Measurements from ENCODE around the gene TBKBP1.

TBKBP1 gene

GRCh38 chr17:47693731-47694580 lies at the start of gene TBKBP1:
Gene TBKBP1, plus strand, starts transcription at chr17:47694161. Its CDS starts 1,952 bp downstream, at chr17:47696113.
- Histone ChIP-seq H3K27ac (ENCODE audit: low read depth, low read length, poor library complexity, severe bottlenecking) (peak within 1 kb of the TSS; percentile 91), H3K9me3 (ENCODE audit: low read length) (no peaks in the 10 kb centered on the region), H3K4me1 (ENCODE audit: insufficient read depth, low read length, severe bottlenecking) (peaks cover 40% of the 10 kb centered on the region), H3K9me2 (ENCODE audit: low read depth, low read length) (no peaks in the 10 kb centered on the region), H3F3A (ENCODE audit: insufficient read depth, low read length) (peaks cover 3% of the 10 kb centered on the region; the same call in 1 of the 2 replicates), H3K27me3 (ENCODE audit: insufficient read depth, low read length) (no peaks in the 10 kb centered on the region), H3K79me2 (ENCODE audit: insufficient read depth, low read length) (no peaks in the 10 kb centered on the region), H2AFZ (ENCODE audit: low read length) (no peak within 1 kb of the TSS), H3K36me3 (ENCODE audit: insufficient read depth, low read length) (0 out of 2 replicates have a peak, but pooled peaks cover 4% of the 10 kb centered on the region), H3K4me3 (ENCODE audit: low read depth, low read length, poor library complexity, severe bottlenecking) (peak within 1 kb of the TSS; percentile 61), H4K20me1 (ENCODE audit: insufficient read depth, low read length) (no peaks in the 10 kb centered on the region), H3K4me2 (ENCODE audit: low read length) (peak within 1 kb of the TSS; percentile 98), H3K9ac (ENCODE audit: low read length) (peak within 1 kb of the TSS; percentile 75)
- no peak for TF ChIP-seq EZH2 (IDR thresholded peaks at IDR 0.05; ENCODE audit: borderline replicate concordance, low read length)
- no peak for TF ChIP-seq CTCF (IDR thresholded peaks at IDR 0.05; ENCODE audit: low read length)

- Histone ChIP-seq H3F3A (ENCODE audit: insufficient read depth, low read length) (no peaks in the 10 kb centered on the region), H4K20me1 (ENCODE audit: insufficient read depth, low read length) (no peaks in the 10 kb centered on the region), H3K4me3 (ENCODE audit: low read depth, low read length, poor library complexity, severe bottlenecking) (no peak overlapping the region), H3K9me3 (ENCODE audit: low read length) (no peaks in the 10 kb centered on the region), H2AFZ (ENCODE audit: low read length) (no peak overlapping the region), H3K79me2 (ENCODE audit: insufficient read depth, low read length) (no peaks in the 10 kb centered on the region), H3K9me2 (ENCODE audit: low read depth, low read length) (no peaks in the 10 kb centered on the region), H3K27ac (ENCODE audit: low read depth, low read length, poor library complexity, severe bottlenecking) (no peak overlapping the region), H3K4me1 (ENCODE audit: insufficient read depth, low read length, severe bottlenecking) (peaks cover 22% of the 10 kb centered on the region), H3K27me3 (ENCODE audit: insufficient read depth, low read length) (no peaks in the 10 kb centered on the region), H3K4me2 (ENCODE audit: low read length) (no peak overlapping the region), H3K36me3 (ENCODE audit: insufficient read depth, low read length) (no peaks in the 10 kb centered on the region), H3K9ac (ENCODE audit: low read length) (no peak overlapping the region)
- TF ChIP-seq CTCF (IDR thresholded peaks at IDR 0.05; ENCODE audit: low read length) (no peak), EZH2 (IDR thresholded peaks at IDR 0.05; ENCODE audit: borderline replicate concordance, low read length) (no peak)
These were observed 49.6 kb upstream of the TBKBP1 start for GRCh38 chr17:47644324-47644723.

GRCh38 chr17:47649153-47649971 lies 44.6 kb upstream of the TBKBP1 start, which contains the start of gene KPNB1:
Gene KPNB1, plus strand, starts transcription at chr17:47649919. Its CDS starts 326 bp downstream, at chr17:47650245.
- Histone ChIP-seq H3K4me1 (ENCODE audit: insufficient read depth, low read length, severe bottlenecking) (peaks cover 47% of the 10 kb centered on the region), H2AFZ (ENCODE audit: low read length) (no peak within 1 kb of the TSS), H3K4me2 (ENCODE audit: low read length) (peak within 1 kb of the TSS; percentile 88), H3K9ac (ENCODE audit: low read length) (peak within 1 kb of the TSS; percentile 97), H3K27me3 (ENCODE audit: insufficient read depth, low read length) (no peaks in the 10 kb centered on the region), H3F3A (ENCODE audit: insufficient read depth, low read length) (no peaks in the 10 kb centered on the region), H3K36me3 (ENCODE audit: insufficient read depth, low read length) (peaks cover 37% of the 10 kb centered on the region), H3K4me3 (ENCODE audit: low read depth, low read length, poor library complexity, severe bottlenecking) (peak within 1 kb of the TSS; percentile 78), H3K9me2 (ENCODE audit: low read depth, low read length) (no peaks in the 10 kb centered on the region), H3K79me2 (ENCODE audit: insufficient read depth, low read length) (peaks cover 33% of the 10 kb centered on the region), H3K27ac (ENCODE audit: low read depth, low read length, poor library complexity, severe bottlenecking) (peak within 1 kb of the TSS; percentile 90), H4K20me1 (ENCODE audit: insufficient read depth, low read length) (no peaks in the 10 kb centered on the region), H3K9me3 (ENCODE audit: low read length) (no peaks in the 10 kb centered on the region)
- no peak for TF ChIP-seq EZH2 (IDR thresholded peaks at IDR 0.05; ENCODE audit: borderline replicate concordance, low read length)
- TF ChIP-seq CTCF (IDR thresholded peaks at IDR 0.05; ENCODE audit: low read length) = no peak

Data from OCI-LY1 (cell line).